GM21619 (cell line): ENCODE data around the gene TEAD1.

ENCODE experiments used
- ATAC-seq: cut with Tn5 transposase; IDR thresholded peaks from one replicate; pipeline ENCODE4 v1.9.1; 2021; ENCODE audit not compliant: unreplicated experiment

TEAD1 gene

DNA sequence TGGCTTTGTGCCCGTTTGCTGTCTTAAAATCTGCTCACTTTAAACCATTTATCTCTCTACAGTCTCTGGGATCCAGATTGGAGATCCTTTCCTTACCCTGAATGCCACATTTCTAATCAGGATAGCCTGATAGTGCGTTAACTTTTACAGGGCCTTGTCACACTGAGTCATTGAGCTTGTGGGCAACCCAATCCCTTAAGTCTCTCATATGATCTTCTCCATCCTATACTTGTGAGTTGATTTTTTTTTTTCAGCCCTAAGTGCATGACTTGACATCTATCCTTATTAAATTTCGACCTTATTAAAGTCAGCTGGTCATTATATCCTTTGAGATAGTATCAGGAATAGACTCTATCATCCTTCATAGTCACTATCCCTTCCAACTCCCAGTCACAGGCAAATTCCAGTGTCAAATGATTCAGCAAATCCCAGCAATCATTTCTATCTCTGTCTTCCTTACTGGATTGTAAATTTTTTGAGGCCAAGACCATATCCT, 57.7 kb downstream of the TEAD1 start:
- no peak for ATAC-seq

DNA sequence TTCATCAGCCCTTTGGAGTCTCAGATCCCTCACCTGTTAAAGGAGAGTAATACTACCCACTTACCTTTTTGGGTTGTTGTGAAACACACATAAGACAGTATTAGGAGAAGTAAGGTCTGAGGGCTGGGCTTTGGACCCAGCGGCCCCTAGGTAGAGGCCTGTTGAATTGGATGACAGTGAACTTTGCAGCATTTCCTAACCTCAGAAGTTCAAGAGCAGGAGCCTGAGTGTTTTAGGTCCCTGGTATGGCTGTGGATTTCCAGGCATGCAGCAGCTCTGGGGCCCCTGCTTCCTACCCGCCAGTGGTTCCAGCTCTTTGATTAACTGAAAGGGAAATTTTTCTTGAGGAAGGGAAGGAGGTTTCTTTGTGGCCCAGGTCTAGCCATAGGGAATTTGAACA, 58.9 kb downstream of the TEAD1 start:
- ATAC-seq = no peak

DNA sequence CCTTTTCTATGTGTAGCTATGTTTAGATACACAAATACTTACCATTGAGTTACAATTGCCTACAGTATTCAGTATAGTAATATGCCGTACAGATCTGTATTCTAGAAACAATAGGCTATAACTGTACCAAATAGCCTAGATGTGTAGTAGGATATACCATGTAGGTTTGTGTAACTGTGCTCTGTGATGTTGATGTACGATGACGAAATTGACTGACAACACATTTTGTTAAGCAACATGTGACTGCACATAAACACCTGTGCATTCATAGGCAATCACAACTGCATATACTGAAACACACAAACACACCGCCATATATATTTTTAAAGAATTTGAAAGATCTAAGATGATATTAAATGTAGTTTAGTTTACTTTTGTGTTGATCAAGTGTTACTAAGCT, 60.4 kb downstream of the TEAD1 start:
- ATAC-seq = no peak

DNA sequence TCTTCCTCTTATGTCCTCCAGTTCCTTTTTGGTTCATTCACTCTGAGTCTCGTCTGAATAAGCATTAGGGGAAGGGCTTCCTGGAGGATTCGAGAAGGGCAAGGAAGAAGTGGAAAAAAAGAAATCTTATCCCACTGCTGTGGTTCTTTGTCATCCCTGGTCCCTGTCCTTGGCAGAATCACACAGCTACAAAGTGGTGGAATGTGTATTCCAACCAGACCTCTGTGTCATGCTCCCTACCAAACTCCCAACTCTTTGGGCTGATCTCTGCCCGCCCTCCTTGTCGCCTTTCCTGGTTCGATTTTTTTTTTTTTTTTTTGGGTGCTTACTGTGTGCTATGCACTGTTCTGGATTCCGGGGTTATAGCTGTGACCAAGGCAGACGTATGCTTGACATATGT, 61.0 kb downstream of the TEAD1 start:
- ATAC-seq = no peak

DNA sequence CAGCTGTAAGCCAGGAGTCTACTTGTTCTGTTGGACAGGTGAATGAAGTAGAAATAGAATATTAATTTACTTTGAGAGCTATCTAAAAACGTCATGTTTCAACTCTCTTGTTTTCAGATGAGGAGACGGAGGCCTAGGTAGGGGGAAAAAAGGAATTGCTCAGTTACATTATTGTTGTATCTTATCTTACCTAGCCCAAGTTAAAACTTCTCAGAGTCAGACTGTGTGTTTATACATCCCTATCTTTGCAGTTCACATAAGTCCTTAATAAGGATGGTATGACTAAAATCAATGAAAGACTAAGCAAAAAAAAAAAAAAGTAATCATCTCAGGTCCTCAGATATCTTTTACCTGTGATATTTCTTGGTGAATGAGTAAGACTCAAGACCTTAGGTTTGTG, 62.8 kb downstream of the TEAD1 start:
- ATAC-seq = no peak

DNA sequence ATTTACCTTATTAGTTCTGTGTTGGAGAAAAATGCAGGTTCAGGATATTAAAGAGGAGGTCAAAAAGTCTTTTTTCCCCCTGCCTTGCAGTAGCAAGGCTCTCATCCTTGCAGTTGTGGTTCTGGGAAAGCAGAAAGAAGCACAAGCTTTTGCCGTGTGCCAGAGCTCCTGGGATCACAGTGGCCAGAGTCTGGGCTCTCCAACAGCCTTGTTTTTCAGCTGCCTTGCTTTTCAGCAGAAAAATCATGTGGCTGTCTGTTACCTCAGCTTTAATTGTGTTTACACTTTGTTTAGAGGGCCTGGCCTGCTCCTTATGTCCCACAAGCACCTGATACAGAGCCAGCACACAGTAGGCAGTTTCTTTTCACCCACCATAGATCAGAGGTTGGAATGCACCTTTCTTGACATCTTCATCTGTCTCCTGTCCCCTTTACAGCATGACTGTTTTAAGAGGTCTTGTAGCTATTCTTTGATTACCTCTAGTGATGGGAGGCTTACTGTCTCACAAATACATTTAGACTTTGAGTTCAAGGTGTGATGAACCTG, 67.5 kb downstream of the TEAD1 start:
- no peak for ATAC-seq

DNA sequence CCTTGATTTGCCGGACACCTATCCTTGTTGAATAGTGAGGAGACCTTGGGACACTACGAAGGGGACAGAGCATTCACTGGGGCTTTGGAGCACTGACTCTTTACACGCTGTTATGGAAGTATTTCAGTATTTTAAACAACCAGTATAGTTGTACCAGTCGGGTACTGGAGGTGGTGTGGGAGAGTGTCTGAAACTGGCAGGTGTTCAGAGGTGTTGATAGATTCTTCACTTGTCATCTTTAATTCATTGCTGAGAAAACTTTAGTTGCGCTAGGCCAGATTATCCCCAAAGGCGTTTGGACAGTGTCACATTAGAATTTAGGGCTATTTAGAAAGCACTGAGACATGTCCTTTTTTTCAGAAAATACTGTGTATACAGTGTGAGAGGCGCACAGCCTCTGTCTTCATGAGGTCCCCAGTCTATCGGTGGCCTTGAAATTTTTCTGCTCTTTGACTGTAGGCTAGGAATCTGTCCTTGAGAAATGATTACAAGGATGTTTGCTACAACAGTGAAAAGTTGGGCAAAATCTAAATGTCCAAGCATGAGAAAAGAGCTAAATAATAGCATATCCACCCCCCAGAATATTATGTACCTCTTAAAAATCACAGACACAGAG, 69.7 kb downstream of the TEAD1 start:
- ATAC-seq = no peak

DNA sequence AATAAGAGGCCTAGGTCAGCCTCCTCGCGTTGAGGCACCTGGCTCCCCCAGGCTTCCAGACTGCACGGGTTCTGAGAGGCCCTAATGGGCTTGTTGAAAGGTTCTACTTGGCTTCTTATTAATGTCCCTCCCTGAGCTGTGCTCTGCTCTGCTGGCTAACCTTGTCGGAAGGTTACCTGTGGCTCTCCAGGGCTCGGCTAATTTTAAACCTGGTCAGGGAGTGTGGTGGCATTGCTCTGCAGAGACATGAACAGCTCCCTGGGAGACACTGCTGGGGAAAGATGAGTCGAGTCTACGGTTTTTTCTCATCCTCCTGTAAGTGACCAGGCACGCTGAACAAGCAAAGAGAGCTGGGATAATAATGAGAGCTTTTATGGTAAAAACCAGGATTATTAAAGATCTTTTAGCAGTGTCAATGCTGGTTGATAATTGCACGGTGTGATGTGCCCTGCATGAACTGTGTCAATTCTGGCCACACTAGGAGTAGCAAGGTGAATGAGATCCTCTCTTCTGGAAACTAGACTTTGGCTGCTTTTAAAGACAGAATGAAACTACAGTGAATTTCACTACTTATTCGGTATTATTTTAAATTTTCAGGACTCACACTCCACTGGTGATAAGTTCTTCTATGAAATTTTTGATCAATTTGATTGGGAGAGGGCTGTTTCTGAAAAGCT, 70.7 kb downstream of the TEAD1 start:
- no peak for ATAC-seq

DNA sequence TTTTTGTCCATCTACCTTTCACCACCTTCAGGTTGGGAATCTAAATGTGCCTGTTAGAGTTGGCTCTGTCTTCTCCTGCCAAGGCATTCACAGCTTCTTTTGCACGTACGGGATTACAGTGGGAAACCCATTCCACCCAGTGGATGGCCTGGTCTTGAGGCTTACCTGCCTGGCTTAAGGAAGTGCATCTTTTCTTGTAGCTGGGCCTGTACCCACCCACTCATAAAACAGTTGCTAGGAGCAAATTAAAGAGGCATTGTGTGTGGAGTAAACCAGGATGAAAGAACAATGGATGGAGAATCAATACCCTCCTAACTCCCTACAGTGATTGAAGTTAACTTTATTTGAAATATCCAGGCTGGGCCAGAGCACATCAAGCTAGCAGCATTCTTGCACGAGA, 71.6 kb downstream of the TEAD1 start:
- ATAC-seq = no peak

DNA sequence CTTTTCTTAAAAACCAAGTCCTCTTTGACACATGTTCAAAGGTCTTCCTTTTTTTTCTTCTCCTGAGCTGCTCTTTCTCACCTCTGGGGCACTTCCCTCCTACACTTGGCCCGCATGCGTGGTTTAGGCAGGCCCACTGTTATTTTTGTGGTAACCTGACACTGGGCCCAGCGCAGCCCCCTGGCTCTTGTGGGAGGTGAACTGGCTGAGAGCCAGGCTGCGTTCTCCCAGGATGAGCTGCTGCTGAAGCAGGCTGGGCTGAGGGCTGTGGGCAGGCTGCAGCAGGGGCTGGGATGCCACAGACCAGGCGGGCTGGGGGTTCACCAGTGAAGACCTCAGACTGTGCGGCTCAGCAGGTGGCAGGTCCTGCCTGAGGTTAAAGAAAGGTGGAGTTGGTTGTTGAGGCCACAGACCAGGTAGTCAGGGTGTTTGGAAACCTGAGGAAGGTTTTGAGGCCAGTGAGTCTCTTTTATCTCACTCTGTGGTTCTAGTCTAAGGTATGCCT, 72.4 kb downstream of the TEAD1 start:
- no peak for ATAC-seq

DNA sequence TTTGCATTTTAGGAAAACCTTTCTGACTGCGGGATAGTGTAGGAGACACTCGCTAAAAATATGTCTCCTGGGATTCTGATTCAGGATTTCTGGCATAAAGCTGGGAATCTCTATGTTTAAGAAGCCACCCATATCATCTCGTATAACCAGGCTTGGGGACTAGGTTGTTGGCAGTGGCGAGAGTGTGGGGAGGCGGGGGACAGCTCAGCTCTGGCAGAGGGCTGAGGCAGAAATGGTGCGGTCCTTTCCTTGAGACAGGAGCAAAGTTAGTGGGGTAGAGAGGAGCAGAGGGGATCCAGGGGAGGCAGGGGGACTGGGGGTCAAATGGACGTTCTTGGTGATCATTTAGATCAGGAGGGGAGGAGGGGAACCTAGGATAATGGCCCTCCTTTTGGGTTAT, 74.3 kb downstream of the TEAD1 start:
- no peak for ATAC-seq

DNA sequence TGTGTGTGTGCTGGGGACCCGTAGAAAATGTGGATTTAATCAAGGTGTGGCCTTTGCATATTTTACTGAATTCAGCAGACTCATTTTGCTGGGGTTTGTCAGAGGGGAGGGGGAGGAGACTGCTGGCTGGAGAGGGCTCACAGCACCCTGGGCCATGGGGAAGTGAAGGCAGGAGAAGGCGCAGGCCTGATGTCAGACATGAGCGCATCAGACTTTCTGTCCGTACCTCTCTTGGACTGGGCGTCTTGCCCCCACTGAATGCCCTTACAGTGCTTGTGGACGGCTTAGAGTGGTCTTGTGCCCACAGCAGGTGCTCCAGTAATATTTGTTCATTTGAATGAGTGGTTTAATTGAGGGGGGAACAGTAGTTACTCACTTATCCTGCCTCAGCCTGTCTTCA, 75.2 kb downstream of the TEAD1 start:
- ATAC-seq = no peak

DNA sequence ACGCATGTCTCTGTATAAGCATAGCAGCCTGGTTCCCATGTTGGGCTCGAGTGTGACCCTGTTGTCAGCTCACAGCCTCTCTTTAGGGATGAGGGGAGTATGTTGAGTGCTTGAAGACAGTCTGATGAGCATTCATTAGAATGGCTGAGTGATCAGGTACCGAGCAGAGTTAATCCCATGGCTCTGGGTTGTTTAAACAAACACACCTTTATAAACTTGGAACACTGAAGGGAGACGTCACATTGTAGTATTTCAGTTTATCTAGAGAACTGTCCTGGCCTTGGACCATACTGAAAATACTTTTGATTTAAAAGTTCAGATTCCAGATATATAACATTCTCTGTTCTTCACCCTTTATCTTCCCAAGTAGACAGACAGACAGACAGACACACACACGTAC, 76.0 kb downstream of the TEAD1 start:
- no peak for ATAC-seq

DNA sequence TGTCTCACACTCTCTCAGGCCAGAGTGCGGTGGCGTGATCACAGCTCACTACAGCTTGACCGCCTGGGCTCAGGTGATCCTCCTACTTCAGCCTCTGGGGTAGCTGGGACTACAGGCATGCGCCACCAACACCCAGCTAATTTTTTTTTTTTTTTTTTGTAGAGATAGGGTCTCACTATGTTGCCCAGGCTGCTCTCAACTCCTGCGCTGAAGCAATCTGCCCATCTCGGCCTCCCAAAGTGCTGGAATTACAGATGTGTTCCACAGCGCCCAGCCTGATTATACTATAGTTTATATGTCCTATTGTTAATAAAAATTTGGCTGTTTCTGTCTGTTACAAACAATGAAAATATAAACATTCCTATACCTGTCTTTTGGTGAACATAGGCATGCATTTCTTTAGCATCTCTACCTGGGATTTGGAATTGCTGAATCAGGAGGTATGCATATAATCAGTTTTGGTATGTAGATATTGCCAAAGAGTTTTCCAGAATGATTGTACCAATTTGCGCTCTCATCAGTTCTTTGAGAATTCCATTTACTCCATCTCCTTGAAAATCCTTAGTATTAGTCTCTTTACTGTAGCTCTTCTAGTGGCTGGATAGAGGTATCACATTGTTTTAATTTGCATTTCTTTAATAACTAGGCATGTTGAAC, 78.8 kb downstream of the TEAD1 start:
- ATAC-seq = no peak

DNA sequence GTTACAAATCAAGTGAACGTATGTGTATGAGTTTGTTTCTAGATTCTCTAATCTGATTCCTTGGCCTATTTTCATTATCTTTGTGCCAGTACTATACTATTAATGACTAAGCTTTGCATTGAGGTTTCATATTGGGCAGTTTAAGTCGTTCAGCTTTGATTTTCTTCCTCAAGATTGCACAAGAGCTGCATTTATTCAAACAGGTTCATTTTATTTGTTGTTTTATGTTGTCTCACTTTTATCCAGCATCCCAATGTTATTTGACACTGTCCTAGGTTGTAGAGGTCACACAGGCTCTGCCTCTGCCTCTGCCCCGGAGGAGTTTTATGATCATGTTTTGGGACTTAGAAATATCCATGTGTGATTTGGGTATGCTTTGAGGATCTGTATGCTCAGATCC, 79.8 kb downstream of the TEAD1 start:
- no peak for ATAC-seq

DNA sequence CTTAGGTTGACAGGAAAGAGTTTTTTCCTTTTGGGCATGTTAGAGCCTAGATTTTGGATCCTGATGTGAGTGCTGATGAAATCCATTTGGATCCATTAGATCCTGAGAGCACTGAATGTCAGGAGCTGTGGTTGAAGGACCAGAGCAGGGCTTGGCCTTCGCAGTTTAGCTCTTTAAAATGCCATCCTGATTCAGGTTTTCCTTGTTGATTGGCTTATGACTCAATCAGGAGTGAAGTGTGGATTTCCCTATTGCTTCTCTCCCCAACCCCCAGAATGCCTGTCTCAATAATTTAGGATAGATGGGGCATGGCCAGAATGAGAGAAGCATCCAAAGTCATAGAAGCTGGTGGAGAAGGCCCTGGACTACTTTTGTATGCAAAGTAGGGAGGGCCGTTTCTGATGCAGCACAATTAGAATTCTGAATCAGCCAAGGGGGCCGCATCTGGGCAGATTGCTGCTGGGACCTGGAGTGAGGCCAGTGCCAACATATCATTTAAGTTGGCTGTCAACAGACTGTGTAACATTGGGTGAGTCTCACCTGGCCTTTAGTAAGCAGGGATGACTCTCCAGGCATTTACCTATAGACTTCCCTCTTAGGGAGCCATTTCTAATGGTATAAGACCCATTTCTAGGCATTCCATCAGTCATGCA, 80.5 kb downstream of the TEAD1 start:
- ATAC-seq = no peak

DNA sequence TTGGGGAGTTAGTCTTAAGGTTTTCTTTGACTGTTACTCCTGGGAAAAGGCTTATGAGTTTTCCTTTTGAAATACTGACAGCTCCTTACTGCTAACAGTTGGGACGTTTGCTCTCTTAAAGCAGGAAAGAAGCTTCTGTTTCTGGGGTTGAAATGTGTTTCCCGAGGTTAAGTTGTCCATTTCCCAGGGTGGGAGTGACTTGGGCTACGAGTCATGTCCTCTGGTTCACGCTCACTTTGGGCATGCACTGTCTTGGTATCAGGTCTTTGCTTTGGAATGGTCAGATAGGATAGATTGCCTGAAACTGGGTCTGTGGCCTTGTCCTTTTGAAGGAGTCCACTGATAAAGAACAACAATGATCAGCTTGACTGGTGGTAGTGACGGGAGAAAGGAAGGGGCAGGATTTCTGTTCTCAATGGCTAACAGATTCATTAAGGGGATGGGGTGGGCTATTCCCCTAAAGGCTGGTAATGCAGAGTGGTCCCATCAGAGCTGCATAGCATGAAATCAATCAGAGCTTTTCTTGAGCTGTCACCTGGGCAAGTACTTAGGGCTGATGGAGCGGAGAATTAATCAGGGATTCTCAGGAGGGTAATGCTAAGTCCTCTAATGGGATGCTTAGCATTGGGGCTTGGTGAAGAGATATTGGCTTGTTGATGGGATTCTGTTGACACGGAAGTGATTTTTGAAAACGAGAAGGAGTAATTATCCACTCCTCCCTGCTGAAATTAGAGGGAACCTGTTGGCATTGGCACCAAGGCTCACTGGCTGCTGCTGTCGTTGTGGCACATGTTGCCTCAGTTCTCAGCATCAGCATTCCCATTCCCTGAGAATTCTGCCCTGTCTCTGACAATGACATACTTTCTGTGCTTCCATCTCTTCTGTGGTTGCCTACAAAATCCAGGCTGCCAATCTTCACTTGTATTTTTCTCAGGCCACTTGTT, 81.6 kb downstream of the TEAD1 start:
- no peak for ATAC-seq

DNA sequence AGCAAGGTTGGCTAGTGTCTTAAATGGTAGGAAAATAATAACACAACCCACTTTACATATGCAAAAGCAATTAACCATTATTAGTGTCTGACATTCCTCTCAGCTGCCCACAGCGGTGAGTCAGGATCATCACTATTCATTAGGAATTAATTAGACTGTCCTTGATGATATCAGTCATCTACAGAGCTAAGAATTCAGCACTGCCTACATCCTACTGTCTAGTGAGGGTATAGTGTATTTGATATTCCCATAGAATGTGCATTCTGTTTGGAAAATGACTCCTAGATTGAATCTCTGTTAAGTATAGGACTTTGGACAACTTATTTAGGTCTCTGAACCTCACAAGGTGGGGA, 82.2 kb downstream of the TEAD1 start:
- ATAC-seq = no peak

DNA sequence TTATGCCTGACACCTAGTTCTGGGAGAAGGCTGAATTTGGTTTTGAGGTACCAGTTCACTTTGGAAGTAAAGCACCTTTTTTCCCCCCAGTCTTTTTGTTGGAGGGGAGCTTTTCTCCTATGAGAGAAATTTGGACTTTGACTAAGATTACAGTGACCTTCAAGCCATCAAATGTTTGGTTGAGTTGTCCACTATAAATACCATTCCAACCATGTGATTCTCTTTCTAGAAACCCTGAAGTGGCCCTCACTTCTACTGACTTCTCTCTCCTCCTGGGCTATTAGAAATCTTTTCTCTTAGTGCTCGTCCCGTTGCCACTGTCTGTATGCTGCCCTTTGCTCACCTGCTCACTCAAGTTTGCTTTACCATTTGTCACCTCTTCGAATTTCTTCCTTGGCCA, 82.6 kb downstream of the TEAD1 start:
- ATAC-seq = no peak

DNA sequence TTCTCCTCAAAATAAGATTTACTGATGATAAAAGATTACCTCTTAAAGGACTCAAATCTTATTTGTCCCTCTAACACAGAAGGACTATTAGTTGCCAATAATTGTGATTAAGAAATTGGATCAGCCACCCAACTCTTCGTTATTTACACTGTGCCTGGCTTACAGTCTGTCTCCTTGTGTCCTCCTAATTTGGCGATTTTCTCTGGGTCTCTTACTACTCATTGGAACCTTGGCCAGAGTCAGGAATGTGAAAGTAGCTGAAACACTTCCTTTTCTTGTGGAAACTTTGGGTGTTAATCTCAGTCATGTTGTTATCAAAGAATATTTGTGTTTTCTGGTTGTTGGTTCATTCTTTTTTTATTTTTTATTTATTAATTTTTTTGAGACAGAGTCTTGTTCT, 83.2 kb downstream of the TEAD1 start:
- ATAC-seq = no peak
